NCI-H1105 (cell line): ENCODE results near the gene DMPK.
"Not testable (repeated sequence)": the region's sequence is repeated elsewhere in the genome, so short reads cannot be mapped to it uniquely, and the experiment has no call there.

Experiments
- DNase-seq: peaks from one replicate; lab custom pipeline; 2025; lab: John Stamatoyannopoulos, UW

Gene DMPK

GRCh38 chr19:45815481-45816216, 33.4 kb upstream of the DMPK start:
- DNase-seq = peak; percentile 47

- no peak for DNase-seq
Observed at GRCh38 chr19:45814851-45815480, 32.7 kb upstream of the DMPK start, which contains the start of gene RSPH6A. RSPH6A (minus strand) TSS chr19:45815308; CDS start chr19:45815176, 132 bp downstream.

GRCh38 chr19:45814166-45814780, 32.0 kb upstream of the DMPK start:
- no peak for DNase-seq

- DNase-seq = no peak
Observed at GRCh38 chr19:45812297-45812696, 30.0 kb upstream of the DMPK start.

GRCh38 chr19:45809643-45810159, 27.4 kb upstream of the DMPK start:
- DNase-seq = no peak

- no peak for DNase-seq
Observed at GRCh38 chr19:45805719-45806118, 23.4 kb upstream of the DMPK start.

- DNase-seq = no peak
Observed at GRCh38 chr19:45804959-45805230, 22.6 kb upstream of the DMPK start.

- no peak for DNase-seq
Observed at GRCh38 chr19:45804140-45804958, 22.1 kb upstream of the DMPK start.

GRCh38 chr19:45801603-45802175, 19.4 kb upstream of the DMPK start:
- no peak for DNase-seq

GRCh38 chr19:45800070-45800553, 17.8 kb upstream of the DMPK start:
- no peak for DNase-seq

- DNase-seq = not testable (repeated sequence)
Observed at GRCh38 chr19:45799541-45799940, 17.3 kb upstream of the DMPK start.

- DNase-seq = peak; percentile 68
Observed at GRCh38 chr19:45798995-45799517, 16.8 kb upstream of the DMPK start.

- no peak for DNase-seq
Observed at GRCh38 chr19:45794627-45795026, 12.3 kb upstream of the DMPK start.

GRCh38 chr19:45793876-45794275, 11.6 kb upstream of the DMPK start:
- no peak for DNase-seq

GRCh38 chr19:45793178-45793564, 10.9 kb upstream of the DMPK start:
- DNase-seq = no peak

- DNase-seq = peak; percentile 98
Observed at GRCh38 chr19:45792470-45793177, 10.3 kb upstream of the DMPK start, which contains the start of gene DMWD. DMWD (minus strand) TSS chr19:45792845; CDS start chr19:45792756, 89 bp downstream.

GRCh38 chr19:45791744-45792469, 9.6 kb upstream of the DMPK start:
- no peak for DNase-seq

GRCh38 chr19:45790942-45791341, 8.7 kb upstream of the DMPK start:
- no peak for DNase-seq

- DNase-seq = no peak
Observed at GRCh38 chr19:45789035-45789786, 6.9 kb upstream of the DMPK start.
